Muscle layer of colon (tissue), 2 donors: Measurements from ENCODE around the gene MGAT5.

Experiments
- H3K27ac ChIP-seq: one replicate; pipeline ENCODE4 v1.7.0; 2013; ENCODE audit warnings: low read depth, mild to moderate bottlenecking, low read length, moderate library complexity
- H3K27me3 ChIP-seq, 2 donors: one replicate each; pipeline ENCODE4 v1.7.0; 2013; ENCODE audit warnings: low read length in 2 of 2, mild to moderate bottlenecking in 2 of 2; ENCODE audit not compliant: insufficient read depth in 2 of 2, control insufficient read depth in 1 of 2
- H3K36me3 ChIP-seq: one replicate; pipeline ENCODE4 v1.7.0; 2013; ENCODE audit warnings: mild to moderate bottlenecking, low read length; ENCODE audit not compliant: insufficient read depth
- H3K4me1 ChIP-seq: one replicate; pipeline ENCODE4 v1.7.0; 2013; ENCODE audit warnings: mild to moderate bottlenecking, low read length; ENCODE audit not compliant: insufficient read depth
- H3K4me3 ChIP-seq, 2 donors: one replicate each; pipeline ENCODE4 v1.7.0; 2013; ENCODE audit warnings: low read length in 2 of 2, low read depth in 1 of 2, mild to moderate bottlenecking in 1 of 2, moderate library complexity in 1 of 2
- H3K9ac ChIP-seq: one replicate; pipeline ENCODE4 v1.7.0; 2013; ENCODE audit warnings: low read length
- H3K9me3 ChIP-seq: one replicate; pipeline ENCODE4 v1.7.0; 2013; ENCODE audit warnings: mild to moderate bottlenecking, low read length
- donor health status: abdominal sarcoma.
- donor health status: Adenocarcinoma of cecum.

Gene MGAT5, protein sequence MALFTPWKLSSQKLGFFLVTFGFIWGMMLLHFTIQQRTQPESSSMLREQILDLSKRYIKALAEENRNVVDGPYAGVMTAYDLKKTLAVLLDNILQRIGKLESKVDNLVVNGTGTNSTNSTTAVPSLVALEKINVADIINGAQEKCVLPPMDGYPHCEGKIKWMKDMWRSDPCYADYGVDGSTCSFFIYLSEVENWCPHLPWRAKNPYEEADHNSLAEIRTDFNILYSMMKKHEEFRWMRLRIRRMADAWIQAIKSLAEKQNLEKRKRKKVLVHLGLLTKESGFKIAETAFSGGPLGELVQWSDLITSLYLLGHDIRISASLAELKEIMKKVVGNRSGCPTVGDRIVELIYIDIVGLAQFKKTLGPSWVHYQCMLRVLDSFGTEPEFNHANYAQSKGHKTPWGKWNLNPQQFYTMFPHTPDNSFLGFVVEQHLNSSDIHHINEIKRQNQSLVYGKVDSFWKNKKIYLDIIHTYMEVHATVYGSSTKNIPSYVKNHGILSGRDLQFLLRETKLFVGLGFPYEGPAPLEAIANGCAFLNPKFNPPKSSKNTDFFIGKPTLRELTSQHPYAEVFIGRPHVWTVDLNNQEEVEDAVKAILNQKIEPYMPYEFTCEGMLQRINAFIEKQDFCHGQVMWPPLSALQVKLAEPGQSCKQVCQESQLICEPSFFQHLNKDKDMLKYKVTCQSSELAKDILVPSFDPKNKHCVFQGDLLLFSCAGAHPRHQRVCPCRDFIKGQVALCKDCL

DNA sequence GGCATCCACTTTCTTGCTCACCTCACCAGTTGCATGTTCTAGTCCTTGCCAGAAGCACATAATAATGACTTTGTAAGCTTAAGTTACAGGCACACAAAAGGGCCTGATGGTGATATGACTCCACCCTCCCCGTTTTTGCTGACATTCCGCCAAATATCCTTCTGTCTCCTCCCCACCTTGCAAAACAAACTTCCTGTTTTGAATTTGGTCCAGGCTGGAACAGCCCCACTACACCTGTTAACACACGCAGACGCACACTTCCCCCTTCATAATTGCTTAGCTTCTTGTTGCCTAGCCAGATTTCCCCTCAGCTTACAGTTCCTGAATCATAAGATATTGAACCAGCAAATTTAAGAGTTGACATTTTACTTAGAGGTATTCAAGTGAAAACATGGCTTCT lies at the start of gene MGAT5:
Gene MGAT5 (plus strand): TSS at position 269 of the 400 bp plus-strand sequence. CDS start 332 bp downstream, outside the sequence.
- Histone ChIP-seq H3K9ac (no peak within 1 kb of the TSS), H3K27ac (no peak within 1 kb of the TSS), H3K9me3 (no peaks in the 10 kb centered on the region), H3K36me3 (no peaks in the 10 kb centered on the region), H3K4me3 (no peak within 1 kb of the TSS), H3K27me3 (no peaks in the 10 kb centered on the region), H3K4me1 (peaks cover 13% of the 10 kb centered on the region)

DNA sequence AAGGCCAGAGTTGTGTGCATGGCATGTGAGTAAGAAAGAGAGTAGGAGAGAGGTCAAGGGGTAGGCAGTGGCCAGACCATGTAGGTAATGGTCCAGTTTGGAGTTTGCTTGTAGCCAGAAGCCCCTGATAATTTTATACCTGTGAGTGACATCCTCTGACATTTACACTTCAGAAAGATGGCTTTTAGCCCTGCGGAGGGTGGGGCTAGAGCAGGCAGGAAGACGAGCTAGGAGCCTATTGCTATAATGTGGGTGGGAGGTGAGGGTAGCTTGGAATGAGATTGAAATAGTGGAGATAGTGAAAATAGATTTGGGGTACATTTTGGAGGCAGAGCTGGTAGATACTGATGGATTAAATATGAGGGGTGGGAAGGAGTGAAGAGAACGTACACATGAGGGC lies 48.8 kb upstream of the MGAT5 start:
- H3K9me3 ChIP-seq: no peaks in the 10 kb centered on the region
- no peaks in the 10 kb centered on the region for H3K27me3 ChIP-seq
- no peak overlapping the region for H3K9ac ChIP-seq
- H3K4me1 ChIP-seq: peaks cover 23% of the 10 kb centered on the region
- no peak overlapping the region for H3K27ac ChIP-seq
- H3K36me3 ChIP-seq: no peaks in the 10 kb centered on the region
- no peak overlapping the region for H3K4me3 ChIP-seq

DNA sequence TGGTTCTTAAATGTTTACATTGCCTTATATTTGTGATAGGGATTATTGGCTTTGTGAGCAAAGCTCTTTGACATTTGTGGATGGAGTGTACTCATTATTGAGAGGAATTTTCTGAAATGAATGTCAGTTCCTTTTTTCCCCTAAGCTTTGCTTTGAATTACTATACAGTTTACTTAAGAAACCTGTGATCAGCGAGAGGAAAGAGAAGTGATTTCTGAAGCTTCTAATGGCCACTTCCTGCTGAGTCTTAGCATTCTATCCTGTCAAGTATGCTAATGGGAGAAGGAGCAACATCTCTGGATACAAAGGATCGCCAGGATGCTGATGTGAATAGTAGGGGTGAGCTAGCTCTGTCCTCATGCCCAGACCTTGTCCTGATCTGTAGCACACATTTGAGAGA lies 47.8 kb upstream of the MGAT5 start:
- Histone ChIP-seq H3K9ac (no peak overlapping the region), H3K9me3 (no peaks in the 10 kb centered on the region), H3K4me1 (peaks cover 23% of the 10 kb centered on the region), H3K36me3 (no peaks in the 10 kb centered on the region), H3K4me3 (no peak overlapping the region), H3K27me3 (no peaks in the 10 kb centered on the region), H3K27ac (no peak overlapping the region)

DNA sequence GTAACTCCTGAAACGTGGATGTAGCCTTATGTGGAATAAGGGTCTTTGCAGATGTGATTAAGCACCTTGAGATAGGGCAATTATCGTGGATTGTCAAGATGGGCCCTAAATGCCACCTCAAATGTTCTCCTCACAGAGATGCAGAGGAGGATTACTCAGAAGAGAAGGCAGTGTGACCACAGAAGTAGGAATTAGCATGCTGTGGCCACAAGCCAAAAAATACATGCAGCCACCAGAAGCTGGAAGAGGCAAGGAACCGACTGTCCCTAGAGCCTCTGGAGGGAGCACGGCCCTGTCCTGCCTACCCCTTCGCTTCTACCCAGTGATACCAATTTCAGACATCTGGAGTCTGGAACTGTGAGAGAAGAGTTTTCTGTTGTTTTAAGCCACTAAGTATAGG lies 47.3 kb upstream of the MGAT5 start:
- H3K9ac ChIP-seq: no peak overlapping the region
- H3K4me1 ChIP-seq: peaks cover 23% of the 10 kb centered on the region
- H3K36me3 ChIP-seq: no peaks in the 10 kb centered on the region
- H3K27ac ChIP-seq: no peak overlapping the region
- no peaks in the 10 kb centered on the region for H3K9me3 ChIP-seq
- H3K4me3 ChIP-seq: no peak overlapping the region
- no peaks in the 10 kb centered on the region for H3K27me3 ChIP-seq

DNA sequence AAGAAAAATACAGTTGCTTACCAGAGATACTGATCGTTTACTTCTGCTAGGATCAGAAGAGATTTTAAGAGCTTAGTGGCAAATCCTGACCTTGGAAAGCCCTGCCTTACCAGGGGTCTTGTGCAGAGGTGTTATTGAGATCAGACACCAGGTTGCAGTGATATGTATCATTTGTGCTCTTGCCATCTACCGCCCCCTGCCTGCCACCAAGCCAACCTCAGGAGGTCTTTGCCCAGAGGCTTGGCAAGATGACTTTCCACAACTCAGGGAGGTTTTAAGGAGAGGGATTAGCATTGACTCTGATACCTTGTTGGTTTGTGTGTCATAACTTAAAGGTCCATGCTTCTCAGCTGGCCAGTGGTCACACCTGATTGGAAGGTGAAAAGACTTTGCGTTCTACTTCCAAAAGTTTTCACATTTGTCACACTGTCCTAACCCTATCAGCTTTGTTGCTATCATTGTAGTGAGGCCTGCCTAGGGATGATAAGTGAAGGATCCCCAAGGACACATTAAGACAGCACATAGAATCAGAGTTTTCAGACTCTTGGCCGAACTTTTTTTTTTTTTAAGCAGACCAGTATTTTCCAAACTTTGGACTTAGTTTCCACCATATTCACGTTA lies 46.2 kb upstream of the MGAT5 start:
- Histone ChIP-seq H3K4me1 (peaks cover 15% of the 10 kb centered on the region), H3K36me3 (no peaks in the 10 kb centered on the region), H3K4me3 (no peak overlapping the region), H3K27me3 (no peaks in the 10 kb centered on the region), H3K9ac (no peak overlapping the region), H3K9me3 (no peaks in the 10 kb centered on the region), H3K27ac (no peak overlapping the region)

DNA sequence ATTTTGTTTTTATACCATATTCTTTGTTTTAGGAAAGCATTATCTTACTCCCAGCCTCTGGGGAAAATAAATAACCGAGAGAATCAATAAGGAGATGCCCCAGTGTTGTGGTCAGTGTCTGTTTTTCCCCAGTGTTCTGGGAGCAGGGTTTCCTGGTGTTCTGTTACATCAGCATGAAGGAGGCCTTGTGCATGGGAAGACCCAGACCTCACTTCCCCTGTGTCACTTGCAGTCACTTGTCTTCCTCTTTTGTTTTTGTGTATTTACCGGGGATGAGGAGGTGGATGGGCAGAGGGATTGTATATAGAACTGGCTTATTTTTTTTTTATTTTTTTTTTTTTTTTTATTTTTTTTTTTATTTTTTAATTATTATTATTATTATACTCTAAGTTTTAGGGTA lies 45.0 kb upstream of the MGAT5 start:
- H3K9ac ChIP-seq: no peak overlapping the region
- no peak overlapping the region for H3K4me3 ChIP-seq
- H3K27me3 ChIP-seq: no peaks in the 10 kb centered on the region
- H3K27ac ChIP-seq: no peak overlapping the region
- H3K36me3 ChIP-seq: no peaks in the 10 kb centered on the region
- H3K4me1 ChIP-seq: peaks cover 12% of the 10 kb centered on the region
- H3K9me3 ChIP-seq: no peaks in the 10 kb centered on the region

DNA sequence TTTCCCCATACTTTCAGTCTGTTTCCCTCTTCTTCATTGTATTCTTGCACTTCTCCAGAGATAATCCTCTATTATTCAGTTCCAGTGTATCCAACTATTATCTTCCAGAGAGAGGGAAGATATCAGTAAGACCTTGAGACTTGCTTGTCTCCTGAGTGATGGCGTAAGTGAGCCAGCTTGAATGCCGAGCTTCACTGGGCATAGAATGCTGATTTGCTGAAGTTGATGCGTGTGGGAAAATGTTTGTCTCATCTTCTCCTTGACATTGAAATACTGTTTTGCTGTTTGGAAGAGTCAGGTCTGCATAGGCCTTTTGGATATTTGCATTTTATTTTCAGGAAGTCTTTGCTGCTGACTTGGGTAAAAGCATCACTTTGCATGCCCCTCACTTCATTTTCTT lies 41.1 kb upstream of the MGAT5 start:
- H3K4me1 ChIP-seq: peaks cover under 1% of the 10 kb centered on the region
- no peaks in the 10 kb centered on the region for H3K36me3 ChIP-seq
- no peaks in the 10 kb centered on the region for H3K27me3 ChIP-seq
- no peaks in the 10 kb centered on the region for H3K9me3 ChIP-seq
- no peak overlapping the region for H3K27ac ChIP-seq
- H3K9ac ChIP-seq: no peak overlapping the region
- H3K4me3 ChIP-seq: no peak overlapping the region

DNA sequence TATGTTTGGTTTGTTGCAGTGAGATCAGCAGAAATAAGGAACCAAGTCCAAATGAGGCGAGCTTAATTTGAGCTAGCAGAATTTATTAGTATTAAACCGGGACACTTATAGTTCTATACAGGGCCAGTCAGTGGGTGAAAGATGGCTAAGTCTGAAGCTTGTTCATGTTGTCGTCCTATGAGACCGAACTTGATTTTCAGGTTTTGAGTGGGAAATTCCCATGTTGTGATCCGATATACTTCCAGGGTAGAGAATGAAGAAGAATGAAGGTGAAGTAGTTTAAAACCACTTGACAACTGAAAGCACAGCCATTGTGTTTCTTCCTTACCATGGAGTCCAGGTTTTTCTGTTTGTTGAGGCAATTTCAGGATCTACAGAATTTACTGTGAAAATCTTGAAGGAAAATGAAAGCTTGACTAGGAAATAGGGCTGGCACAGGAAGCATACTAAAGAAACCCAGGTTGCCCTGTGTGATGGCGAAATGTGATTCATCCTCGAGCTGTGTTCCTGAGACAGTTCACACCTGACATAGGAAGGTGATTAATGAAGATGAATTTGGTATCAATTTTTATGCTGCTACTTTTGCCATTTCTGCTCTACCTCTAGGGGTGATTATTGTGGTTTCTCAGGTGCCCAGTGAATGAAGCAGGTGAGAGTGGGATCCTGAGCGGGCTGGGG lies 37.6 kb upstream of the MGAT5 start:
- Histone ChIP-seq H3K4me1 (peaks cover 7% of the 10 kb centered on the region), H3K4me3 (no peak overlapping the region), H3K36me3 (no peaks in the 10 kb centered on the region), H3K27me3 (no peaks in the 10 kb centered on the region), H3K9me3 (no peaks in the 10 kb centered on the region), H3K9ac (no peak overlapping the region), H3K27ac (no peak overlapping the region)

DNA sequence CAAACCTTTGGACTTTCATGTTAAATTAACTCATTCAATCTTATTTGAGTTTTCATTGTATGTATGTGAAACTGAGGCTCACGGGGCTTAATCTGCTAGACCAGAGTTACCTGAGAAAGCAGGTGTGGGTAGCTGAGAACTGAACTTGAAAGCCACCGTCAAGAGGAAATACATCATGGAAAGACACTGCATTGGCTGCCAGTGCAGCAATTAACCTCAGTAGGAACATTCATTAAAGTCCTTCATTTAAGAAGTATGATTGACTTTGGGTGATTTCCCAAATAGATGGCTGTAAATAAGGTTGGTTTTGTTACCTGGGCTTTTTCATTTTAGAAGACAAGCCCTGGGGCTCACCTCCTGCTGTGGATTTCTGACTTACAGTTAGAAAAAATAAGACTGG lies 36.5 kb upstream of the MGAT5 start:
- no peak overlapping the region for H3K4me3 ChIP-seq
- H3K27ac ChIP-seq: no peak overlapping the region
- no peaks in the 10 kb centered on the region for H3K27me3 ChIP-seq
- H3K36me3 ChIP-seq: no peaks in the 10 kb centered on the region
- H3K9ac ChIP-seq: no peak overlapping the region
- H3K9me3 ChIP-seq: no peaks in the 10 kb centered on the region
- H3K4me1 ChIP-seq: peaks cover 7% of the 10 kb centered on the region

DNA sequence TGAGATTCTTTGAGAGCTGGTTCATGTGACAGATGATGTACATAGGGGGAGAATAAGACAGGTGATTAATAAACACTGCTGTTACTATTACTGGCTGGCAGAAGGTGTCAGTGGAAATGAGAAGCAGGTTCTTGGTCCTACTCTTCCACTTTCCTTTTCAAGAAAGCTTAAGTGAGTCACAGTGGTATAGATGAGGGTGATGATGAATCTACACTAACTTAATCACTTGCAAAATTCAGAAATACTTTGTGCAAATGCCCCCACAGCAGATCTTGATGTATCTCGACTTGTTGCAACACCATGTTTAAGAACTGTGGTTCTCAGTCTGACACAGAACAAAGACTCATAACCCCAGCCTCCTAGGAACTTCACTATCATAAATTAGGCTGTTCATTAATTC lies 35.9 kb upstream of the MGAT5 start:
- Histone ChIP-seq H3K4me1 (peaks cover 7% of the 10 kb centered on the region), H3K9me3 (no peaks in the 10 kb centered on the region), H3K4me3 (no peak overlapping the region), H3K27ac (no peak overlapping the region), H3K27me3 (no peaks in the 10 kb centered on the region), H3K36me3 (no peaks in the 10 kb centered on the region), H3K9ac (no peak overlapping the region)

DNA sequence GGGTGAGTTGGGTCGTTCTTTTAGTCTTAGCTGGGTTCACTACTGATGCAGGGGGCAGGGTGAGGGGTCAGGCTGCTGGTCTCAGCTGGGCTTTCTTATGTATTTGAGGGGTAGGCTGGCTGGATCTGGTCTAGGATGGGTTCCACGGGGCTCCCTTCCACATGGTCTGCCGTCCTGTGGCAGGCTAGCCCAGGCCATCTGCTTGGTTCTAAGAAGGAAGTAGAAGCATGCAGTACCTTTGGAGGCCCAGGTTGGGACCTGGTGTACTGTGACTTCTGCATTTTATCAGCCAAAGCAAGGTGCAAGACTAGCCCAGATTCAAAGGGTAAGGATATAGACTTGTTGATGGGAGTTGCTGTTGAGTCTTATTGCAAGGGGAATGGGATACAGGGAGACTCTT lies 35.5 kb upstream of the MGAT5 start:
- no peak overlapping the region for H3K4me3 ChIP-seq
- H3K4me1 ChIP-seq: peaks cover 7% of the 10 kb centered on the region
- no peak overlapping the region for H3K27ac ChIP-seq
- H3K36me3 ChIP-seq: no peaks in the 10 kb centered on the region
- H3K9ac ChIP-seq: no peak overlapping the region
- H3K9me3 ChIP-seq: no peaks in the 10 kb centered on the region
- no peaks in the 10 kb centered on the region for H3K27me3 ChIP-seq
